T-helper 17 cell (primary cell): ENCODE measurements around the gene EPHB2. TPM values are rescaled to one million over a fixed set of nuclear protein-coding genes. Genes with fewer than 3 reads are reported as not detected.

ENCODE experiments used
- ATAC-seq: fragments of 150-1000 bp; cut with Tn5 transposase; 2 replicates; pipeline ENCODE4 v1.10.0; 2021; ENCODE audit warnings: mild to moderate bottlenecking, moderate library complexity
- DNase-seq, 3 donors: peaks; one replicate each; pipeline versions ENCODE4 v3.0.0 to v3.0.0-alpha.2; 2020 to 2021
- H3K9me3 ChIP-seq: one replicate; pipeline ENCODE4 v1.7.0; 2013; ENCODE audit warnings: low read length, mild to moderate bottlenecking; ENCODE audit not compliant: control insufficient read depth, poor library complexity, severe bottlenecking
- H3K27ac Mint-ChIP-seq: one replicate; pipeline ENCODE4 v1.8.0; 2022; ENCODE audit warnings: mild to moderate bottlenecking, moderate library complexity, mixed read lengths
- H3K27me3 Mint-ChIP-seq: one replicate; pipeline ENCODE4 v1.8.0; 2022; ENCODE audit warnings: mixed read lengths
- H3K36me3 Mint-ChIP-seq: one replicate; pipeline ENCODE4 v1.8.0; 2022; ENCODE audit warnings: low read depth, mixed read lengths
- H3K4me1 Mint-ChIP-seq: one replicate; pipeline ENCODE4 v1.8.0; 2022; ENCODE audit warnings: mild to moderate bottlenecking, mixed read lengths
- H3K4me3 Mint-ChIP-seq: one replicate; pipeline ENCODE4 v1.8.0; 2022; ENCODE audit warnings: mild to moderate bottlenecking, moderate library complexity, mixed read lengths
- total RNA-seq, 4 donors: library from RNA in 2 of 4; stranded (reverse) in 2 of 4; gene quantifications; one replicate each; pipeline ENCODE4 v1.2.3 and lab custom pipeline; 2022 to 2026

Gene EPHB2
- total RNA-seq, 2 donors from 2014 or later: 0.15 TPM; not detected in 1

- Mint-ChIP-seq H3K27ac (no peak overlapping the region), H3K36me3 (peaks cover 6% of the 10 kb centered on the region), H3K4me3 (no peak overlapping the region), H3K27me3 (peaks cover 81% of the 10 kb centered on the region), H3K4me1 (peaks cover 4% of the 10 kb centered on the region)
- ATAC-seq (no peak), DNase-seq (no peak)
- no peaks in the 10 kb centered on the region for H3K9me3 ChIP-seq
These were observed 137.1 kb downstream of the EPHB2 start for GRCh38 chr1:22847709-22848108.

DNA sequence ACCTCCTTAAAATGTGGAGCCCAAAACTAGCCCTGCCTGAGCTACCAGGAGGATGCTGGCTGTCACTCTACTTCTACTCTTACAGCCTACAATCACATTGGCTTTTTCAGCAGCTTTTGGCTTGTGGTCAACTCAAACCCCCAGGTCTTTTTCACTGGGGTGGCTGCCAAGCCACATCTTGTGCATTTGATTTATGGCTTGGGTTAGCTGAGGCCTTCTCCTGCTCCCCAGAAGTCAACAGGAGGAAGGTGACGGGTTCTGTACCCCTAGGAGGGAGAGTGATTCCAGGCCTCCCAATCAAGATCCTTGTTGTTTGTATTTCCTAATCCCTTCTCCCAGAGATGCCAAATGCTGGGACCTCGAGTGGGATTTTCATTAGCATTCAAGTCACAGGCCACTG is 137.8 kb downstream of the EPHB2 start:
- Mint-ChIP-seq H3K27ac (no peak overlapping the region), H3K4me1 (peaks cover 5% of the 10 kb centered on the region), H3K27me3 (peaks cover 80% of the 10 kb centered on the region), H3K4me3 (no peak overlapping the region), H3K36me3 (peaks cover 8% of the 10 kb centered on the region)
- ATAC-seq (no peak), DNase-seq (no peak)
- H3K9me3 ChIP-seq: no peaks in the 10 kb centered on the region

DNA sequence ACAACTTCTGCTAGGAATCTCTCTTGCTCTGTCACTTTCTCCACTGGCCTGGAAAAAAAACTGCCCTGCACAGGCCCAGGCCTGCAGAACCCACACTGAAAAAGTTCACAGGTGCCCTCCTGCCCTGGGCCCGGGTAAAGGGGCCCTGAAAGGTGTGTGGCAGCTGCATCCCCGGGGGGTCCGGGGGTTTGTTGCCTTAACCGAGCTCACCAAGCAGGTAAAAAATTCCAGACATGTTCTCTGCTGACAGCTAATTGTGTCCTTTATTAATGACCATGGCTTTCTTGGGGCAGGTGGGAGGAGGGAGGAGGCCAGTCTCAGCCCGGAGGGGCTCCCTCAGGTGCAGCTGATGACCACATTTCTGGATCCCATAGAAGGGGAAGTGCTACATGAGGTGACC is 139.1 kb downstream of the EPHB2 start:
- H3K9me3 ChIP-seq: no peaks in the 10 kb centered on the region
- Mint-ChIP-seq H3K36me3 (peaks cover 9% of the 10 kb centered on the region), H3K4me1 (peaks cover 7% of the 10 kb centered on the region), H3K27me3 (peaks cover 76% of the 10 kb centered on the region), H3K4me3 (no peak overlapping the region), H3K27ac (no peak overlapping the region)
- ATAC-seq: no peak
- DNase-seq: no peak

GRCh38 chr1:22850281-22850680 is 139.6 kb downstream of the EPHB2 start:
- ATAC-seq (no peak), DNase-seq (no peak)
- H3K36me3 Mint-ChIP-seq: peaks cover 9% of the 10 kb centered on the region
- H3K9me3 ChIP-seq: no peaks in the 10 kb centered on the region
- H3K4me3 Mint-ChIP-seq: no peak overlapping the region
- H3K4me1 Mint-ChIP-seq: peaks cover 7% of the 10 kb centered on the region
- H3K27me3 Mint-ChIP-seq: peaks cover 74% of the 10 kb centered on the region
- H3K27ac Mint-ChIP-seq: no peak overlapping the region

DNA sequence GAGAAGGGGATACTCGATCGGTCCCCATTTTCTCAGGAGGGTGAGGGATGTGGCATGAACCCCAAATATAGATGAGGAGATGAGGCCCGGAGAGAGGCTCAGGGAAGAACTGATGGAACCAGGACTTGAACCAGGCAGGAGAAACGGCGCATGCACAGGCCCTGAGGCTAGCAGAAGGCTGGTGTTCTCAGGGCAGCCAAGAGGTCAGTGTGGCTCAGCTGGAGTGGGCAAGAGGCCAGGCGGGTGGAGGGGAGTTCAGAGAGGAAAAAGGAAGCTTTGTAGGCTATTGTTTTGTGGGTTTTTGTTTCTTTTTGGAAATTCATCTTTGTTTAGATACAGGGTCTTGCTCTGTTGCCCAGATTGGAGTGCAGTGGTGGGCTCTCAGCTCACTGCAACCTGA is 140.0 kb downstream of the EPHB2 start:
- H3K9me3 ChIP-seq: no peaks in the 10 kb centered on the region
- Mint-ChIP-seq H3K4me3 (no peak overlapping the region), H3K4me1 (peaks cover 7% of the 10 kb centered on the region), H3K27ac (no peak overlapping the region), H3K27me3 (peaks cover 70% of the 10 kb centered on the region), H3K36me3 (peaks cover 9% of the 10 kb centered on the region)
- DNase-seq: no peak
- ATAC-seq: no peak

DNA sequence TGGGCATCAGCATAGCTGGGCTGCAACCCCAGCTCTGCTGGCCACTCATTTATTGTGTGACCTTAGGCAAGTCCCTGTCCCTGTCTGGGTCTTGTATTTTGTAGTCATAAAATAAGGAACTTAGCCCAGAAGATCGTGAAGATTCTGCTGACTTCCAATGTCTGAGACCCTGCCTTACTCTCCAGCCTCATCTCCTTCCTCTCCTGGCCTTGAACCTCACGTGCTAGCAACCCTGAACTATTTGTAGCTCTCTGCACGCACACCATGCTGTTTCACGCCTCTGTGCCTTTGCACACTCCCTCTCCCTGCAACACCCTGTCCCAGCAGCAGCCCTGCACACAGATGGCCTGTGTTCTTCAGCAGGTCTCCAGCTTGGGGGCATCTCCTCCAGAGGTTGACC is 140.9 kb downstream of the EPHB2 start:
- no peak for ATAC-seq
- H3K27ac Mint-ChIP-seq: no peak overlapping the region
- H3K9me3 ChIP-seq: no peaks in the 10 kb centered on the region
- H3K27me3 Mint-ChIP-seq: peaks cover 64% of the 10 kb centered on the region
- peaks cover 7% of the 10 kb centered on the region for H3K4me1 Mint-ChIP-seq
- DNase-seq: no peak
- H3K4me3 Mint-ChIP-seq: no peak overlapping the region
- peaks cover 9% of the 10 kb centered on the region for H3K36me3 Mint-ChIP-seq

GRCh38 chr1:22852144-22852655 is 141.6 kb downstream of the EPHB2 start:
- no peaks in the 10 kb centered on the region for H3K9me3 ChIP-seq
- peaks cover 5% of the 10 kb centered on the region for H3K4me1 Mint-ChIP-seq
- peaks cover 9% of the 10 kb centered on the region for H3K36me3 Mint-ChIP-seq
- ATAC-seq (no peak), DNase-seq (no peak)
- H3K27ac Mint-ChIP-seq: no peak overlapping the region
- H3K4me3 Mint-ChIP-seq: no peak overlapping the region
- H3K27me3 Mint-ChIP-seq: peaks cover 60% of the 10 kb centered on the region

DNA sequence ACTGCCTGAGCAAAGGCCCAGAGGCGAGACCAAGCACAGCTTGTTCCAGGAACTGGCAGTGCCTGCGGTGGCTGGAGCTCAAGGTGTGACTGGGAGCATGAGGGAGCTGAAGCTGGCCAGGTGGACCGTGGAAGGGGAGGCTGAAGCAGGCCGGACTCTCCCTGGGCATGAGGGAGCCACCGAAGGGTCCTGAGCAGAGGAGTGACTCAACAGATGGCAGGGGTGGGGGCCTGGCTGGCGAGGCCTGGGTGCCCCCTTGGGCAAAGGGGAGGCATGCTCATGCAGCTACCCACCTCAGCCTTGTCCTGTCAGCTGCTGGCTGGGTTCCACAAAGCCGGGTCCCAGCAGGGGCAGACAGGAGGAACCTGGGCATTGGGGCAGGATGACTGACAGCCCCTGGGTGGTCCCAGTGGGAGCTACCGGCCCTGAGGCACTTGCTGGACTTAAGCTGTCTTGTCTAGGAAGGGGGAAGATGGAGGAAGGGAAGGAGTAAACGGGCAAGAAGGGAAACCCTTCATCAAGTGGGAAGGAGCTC is 143.1 kb downstream of the EPHB2 start:
- ATAC-seq: no peak
- peaks cover 9% of the 10 kb centered on the region for H3K36me3 Mint-ChIP-seq

GRCh38 chr1:22854688-22855565 is 144.3 kb downstream of the EPHB2 start:
- no peak for DNase-seq
- H3K4me1 Mint-ChIP-seq: peaks cover 5% of the 10 kb centered on the region
- no peak overlapping the region for H3K27ac Mint-ChIP-seq
- ATAC-seq: no peak
- peaks cover 43% of the 10 kb centered on the region for H3K27me3 Mint-ChIP-seq
- no peak overlapping the region for H3K4me3 Mint-ChIP-seq
- no peaks in the 10 kb centered on the region for H3K9me3 ChIP-seq
- H3K36me3 Mint-ChIP-seq: peaks cover 9% of the 10 kb centered on the region

More for the DNA sequence above, 143.1 kb downstream of the EPHB2 start:
- peaks cover 5% of the 10 kb centered on the region for H3K4me1 Mint-ChIP-seq
- no peaks in the 10 kb centered on the region for H3K9me3 ChIP-seq
- DNase-seq: no peak
- H3K27ac Mint-ChIP-seq: no peak overlapping the region
- H3K4me3 Mint-ChIP-seq: no peak overlapping the region
- peaks cover 53% of the 10 kb centered on the region for H3K27me3 Mint-ChIP-seq

DNA sequence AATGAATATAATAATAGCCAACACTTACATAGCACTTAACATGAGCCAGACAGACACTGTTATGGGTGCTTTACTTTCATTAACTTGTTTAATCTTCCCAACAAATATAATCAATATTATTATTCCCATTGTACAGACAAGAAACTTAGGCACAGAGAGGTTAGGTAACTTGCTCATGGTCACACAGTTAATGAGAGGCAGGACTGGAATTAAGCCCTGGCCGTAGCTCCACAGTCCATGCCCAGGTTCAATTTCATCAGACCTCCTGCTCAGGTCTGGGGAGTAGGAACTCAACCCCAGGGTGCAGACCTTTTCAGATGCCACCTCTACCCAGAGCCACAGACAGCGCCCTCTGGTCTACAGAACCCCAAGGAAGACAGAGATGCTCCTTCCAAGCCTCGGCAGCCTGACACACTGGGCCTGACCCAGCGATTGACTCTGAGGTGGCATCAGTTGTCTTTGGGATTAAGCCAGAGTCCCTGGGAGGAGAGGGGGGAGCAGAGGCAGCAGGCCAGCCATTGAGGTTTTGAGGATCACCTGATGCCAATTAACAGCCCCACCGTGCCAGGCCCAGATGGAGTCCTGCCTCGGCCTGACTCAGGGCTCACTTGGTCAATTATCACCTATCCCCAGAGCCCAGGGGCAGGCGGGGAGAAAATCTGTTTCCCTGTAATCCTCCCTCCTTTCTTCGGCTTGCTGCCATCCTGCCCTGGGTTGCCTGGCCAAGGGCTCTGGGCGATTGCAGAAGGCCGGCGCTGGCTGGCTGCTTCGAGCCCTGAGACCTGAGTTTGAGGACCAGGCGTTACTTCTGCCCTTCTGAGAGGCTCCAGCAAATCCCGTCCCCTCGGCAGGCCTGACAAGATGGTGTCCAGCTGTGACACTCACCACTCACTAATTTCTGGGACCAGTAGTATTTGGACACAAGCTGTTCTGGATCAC is 145.3 kb downstream of the EPHB2 start:
- ATAC-seq: no peak
- peaks cover 34% of the 10 kb centered on the region for H3K27me3 Mint-ChIP-seq

DNA sequence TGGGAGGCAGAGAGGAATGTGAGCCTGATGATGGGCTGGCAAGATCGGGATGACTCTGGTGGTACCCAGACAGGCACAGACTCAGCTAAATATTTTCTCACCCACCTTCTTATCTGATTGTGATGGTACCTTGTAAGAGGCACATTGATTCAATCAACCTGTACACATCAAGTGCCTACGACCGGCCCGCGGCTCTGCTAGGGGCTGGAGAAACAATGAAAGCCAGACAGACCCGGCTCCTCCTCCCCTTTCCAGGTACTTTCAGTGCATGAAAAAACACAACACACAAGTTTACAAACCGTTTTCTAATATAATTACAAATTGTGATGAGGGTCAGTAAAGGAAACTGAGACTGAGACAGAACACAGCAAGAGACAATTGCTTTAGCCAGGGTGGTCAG is 147.0 kb downstream of the EPHB2 start:
- H3K4me1 Mint-ChIP-seq: peaks cover 3% of the 10 kb centered on the region
- no peak overlapping the region for H3K4me3 Mint-ChIP-seq
- H3K36me3 Mint-ChIP-seq: peaks cover 3% of the 10 kb centered on the region
- peaks cover 23% of the 10 kb centered on the region for H3K27me3 Mint-ChIP-seq
- no peak overlapping the region for H3K27ac Mint-ChIP-seq
- ATAC-seq (no peak), DNase-seq (no peak)
- no peaks in the 10 kb centered on the region for H3K9me3 ChIP-seq

More for the DNA sequence above, 145.3 kb downstream of the EPHB2 start:
- no peaks in the 10 kb centered on the region for H3K9me3 ChIP-seq
- H3K36me3 Mint-ChIP-seq: peaks cover 6% of the 10 kb centered on the region
- DNase-seq: no peak
- no peak overlapping the region for H3K4me3 Mint-ChIP-seq
- H3K27ac Mint-ChIP-seq: no peak overlapping the region
- peaks cover 3% of the 10 kb centered on the region for H3K4me1 Mint-ChIP-seq

DNA sequence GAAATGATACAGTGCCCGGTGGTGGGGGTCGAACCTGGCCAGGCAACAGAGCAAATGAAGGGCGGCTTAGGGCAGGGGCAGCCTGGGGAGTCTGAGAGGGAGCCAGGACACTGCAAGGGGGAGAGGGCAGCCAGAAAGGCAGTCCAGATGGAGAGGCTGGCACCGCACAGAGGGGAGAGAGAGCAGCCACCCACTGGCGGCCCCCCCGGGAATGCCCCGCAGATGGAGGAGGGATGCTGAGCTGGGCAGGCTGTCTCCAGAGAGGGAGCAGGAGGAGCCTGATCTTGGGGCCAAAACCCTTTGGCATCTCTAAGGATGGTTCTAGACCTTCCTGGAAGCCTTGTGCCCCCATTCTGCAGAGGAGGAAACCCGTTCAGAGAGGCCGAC is 149.8 kb downstream of the EPHB2 start:
- no peak for ATAC-seq
- peaks cover 24% of the 10 kb centered on the region for H3K27me3 Mint-ChIP-seq
- H3K9me3 ChIP-seq: no peaks in the 10 kb centered on the region
- DNase-seq: no peak
- no peaks in the 10 kb centered on the region for H3K36me3 Mint-ChIP-seq
- H3K4me3 Mint-ChIP-seq: no peak overlapping the region
- H3K27ac Mint-ChIP-seq: no peak overlapping the region
- no peaks in the 10 kb centered on the region for H3K4me1 Mint-ChIP-seq

DNA sequence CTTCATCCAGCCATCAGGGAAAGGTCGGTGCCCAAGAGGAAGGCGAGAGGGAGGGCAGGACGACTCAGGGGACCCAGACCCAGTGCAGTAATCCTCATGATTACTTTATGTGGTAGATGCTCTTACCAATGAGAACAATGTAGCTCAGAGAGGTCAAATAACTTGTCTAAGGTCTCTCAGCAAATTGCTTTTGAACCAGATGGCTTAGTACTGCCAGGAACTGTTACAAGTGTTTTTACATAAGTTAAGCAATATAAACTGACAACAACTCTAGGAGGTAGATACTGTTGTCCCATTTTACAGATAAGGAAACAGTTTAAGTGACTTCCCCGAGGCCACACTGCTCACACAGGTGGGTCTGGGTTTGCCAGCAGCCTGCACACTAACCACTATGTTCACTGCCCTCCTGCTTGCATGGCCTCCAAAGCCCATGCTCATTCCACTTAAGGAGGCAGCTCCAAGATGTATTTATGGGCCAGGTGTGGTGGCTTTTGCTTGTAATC is 150.3 kb downstream of the EPHB2 start:
- H3K4me1 Mint-ChIP-seq: peaks cover 3% of the 10 kb centered on the region

More for the DNA sequence above, 150.3 kb downstream of the EPHB2 start:
- Mint-ChIP-seq H3K27ac (no peak overlapping the region), H3K27me3 (peaks cover 29% of the 10 kb centered on the region), H3K4me3 (no peak overlapping the region), H3K36me3 (no peaks in the 10 kb centered on the region)
- ATAC-seq (no peak), DNase-seq (no peak)
- H3K9me3 ChIP-seq: no peaks in the 10 kb centered on the region
